K562 (cell line): ENCODE data around the gene SLC25A42.

Experiments used
- EP300 ChIP-seq: IDR thresholded peaks from 2 replicates; pipeline ENCODE4 v1.6.1; 2012; ENCODE audit warnings: low read length, improper control_type of control experiment
- GTF2A2 ChIP-seq: IDR thresholded peaks from 2 replicates; pipeline ENCODE4 v1.6.1; 2016; ENCODE audit warnings: mild to moderate bottlenecking, missing genetic modification characterization, missing compliant biosample characterization
- MAX ChIP-seq: sonication (generic); formaldehyde crosslinking; IDR thresholded peaks from 2 replicates; pipeline ENCODE4 v1.9.0; 2022; ENCODE audit warnings: mild to moderate bottlenecking, missing genetic modification reagents
- RNF219 ChIP-seq: fragments of 250-450 bp; sonication (Bioruptor Pico); IDR thresholded peaks from 2 replicates; pipeline ENCODE4 v1.5.0; 2022; ENCODE audit warnings: mild to moderate bottlenecking
- ZNF586 ChIP-seq: fragments of 450-650 bp; formaldehyde crosslinking; conservative IDR thresholded peaks from 2 replicates; pipeline ENCODE4 v1.4.0; 2020; ENCODE audit warnings: mild to moderate bottlenecking, moderate library complexity

- TF ChIP-seq RNF219 (CRISPR knock-in tag) (no peak), MAX (CRISPR knock-in tag) (no peak), ZNF586 (no peak), EP300 (no peak), GTF2A2 (no peak)
These were observed 5.2 kb downstream of the SLC25A42 start for GRCh38 chr19:19068659-19069654.
